Esophagus mucosa (tissue), 1 donor: ENCODE results near the gene FAM72D. TPM values are rescaled to one million over a fixed set of nuclear protein-coding genes. Genes with fewer than 3 reads are reported as not detected.
"Not testable (repeated sequence)": the region's sequence is repeated elsewhere in the genome, so short reads cannot be mapped to it uniquely, and the experiment has no call there.

Experiments
- ATAC-seq: fragments of 200-7000 bp; cut with Tn5 transposase; one replicate; pipeline ENCODE4 v1.9.1; 2020
- total RNA-seq: library from RNA; stranded (reverse); gene quantifications from one replicate; pipeline ENCODE4 v1.2.4, GENCODE V29; 2023
- donor health status: DM: yes; HTN: yes; CAD: no.

FAM72D gene
- total RNA-seq, 1 donor from 2014 or later: 2.8 TPM

GRCh38 chr1:145093517-145094149 lies 2.1 kb upstream of the FAM72D start:
- ATAC-seq: not testable (repeated sequence)

- ATAC-seq: peak; percentile 49
Observed at GRCh38 chr1:145094655-145095211, 1.0 kb upstream of the FAM72D start.

- ATAC-seq: not testable (repeated sequence)
Observed at GRCh38 chr1:145101725-145102124, 6.0 kb downstream of the FAM72D start.

GRCh38 chr1:145103294-145103693 lies 7.5 kb downstream of the FAM72D start:
- not testable (repeated sequence) for ATAC-seq

- not testable (repeated sequence) for ATAC-seq
Observed at GRCh38 chr1:145111674-145112073, 15.9 kb downstream of the FAM72D start.

GRCh38 chr1:145112703-145113102 lies 16.9 kb downstream of the FAM72D start:
- peak; percentile 92 for ATAC-seq

- peak; percentile 91 for ATAC-seq
Observed at GRCh38 chr1:145114560-145115057, 18.8 kb downstream of the FAM72D start.

- ATAC-seq: peak; percentile 59
Observed at GRCh38 chr1:145115587-145116493, 20.1 kb downstream of the FAM72D start.

- not testable (repeated sequence) for ATAC-seq
Observed at GRCh38 chr1:145119842-145120241, 24.1 kb downstream of the FAM72D start.

GRCh38 chr1:145122344-145123061 lies 26.7 kb downstream of the FAM72D start:
- ATAC-seq: peak; percentile 98

GRCh38 chr1:145123062-145123395 lies 27.3 kb downstream of the FAM72D start:
- ATAC-seq: not testable (repeated sequence)

GRCh38 chr1:145123992-145124641 lies 28.3 kb downstream of the FAM72D start:
- ATAC-seq: not testable (repeated sequence)

GRCh38 chr1:145125112-145125511 lies 29.3 kb downstream of the FAM72D start:
- ATAC-seq: not testable (repeated sequence)

- ATAC-seq: not testable (repeated sequence)
Observed at GRCh38 chr1:145127144-145127543, 31.4 kb downstream of the FAM72D start.

- ATAC-seq: peak; percentile 73
Observed at GRCh38 chr1:145128697-145129469, 33.1 kb downstream of the FAM72D start.

- ATAC-seq: not testable (repeated sequence)
Observed at GRCh38 chr1:145134476-145134875, 38.7 kb downstream of the FAM72D start.

- not testable (repeated sequence) for ATAC-seq
Observed at GRCh38 chr1:145140549-145140948, 44.8 kb downstream of the FAM72D start.

GRCh38 chr1:145144264-145144913 lies 48.6 kb downstream of the FAM72D start:
- ATAC-seq: not testable (repeated sequence)

- ATAC-seq: not testable (repeated sequence)
Observed at GRCh38 chr1:145146308-145146707, 50.5 kb downstream of the FAM72D start.

GRCh38 chr1:145147172-145147571 lies 51.4 kb downstream of the FAM72D start:
- not testable (repeated sequence) for ATAC-seq

GRCh38 chr1:145155421-145155820 lies 59.6 kb downstream of the FAM72D start:
- ATAC-seq: peak; percentile 17
